Stimulated activated CD4-positive, alpha-beta T cell treated with anti-CD3 and anti-CD28 coated beads, Interleukin-2, amount 100 ng/mL, for 48 hours (primary cell): Measurements from ENCODE around the gene RBMS1.
A peak's percentile ranks its signal among the peaks of the same experiment; 100 is the strongest.

Experiments used
- DNase-seq, 2 donors: peaks; one replicate each; pipeline ENCODE4 v3.0.0-alpha.2; 2020

RBMS1 gene

GRCh38 chr2:160245614-160246155 is 247.9 kb downstream of the RBMS1 start:
- no peak for DNase-seq

- no peak for DNase-seq
Measured at GRCh38 chr2:160242893-160243564, 250.6 kb downstream of the RBMS1 start.

GRCh38 chr2:160241251-160242137 is 252.1 kb downstream of the RBMS1 start:
- no peak for DNase-seq

GRCh38 chr2:160239436-160239835 is 254.2 kb downstream of the RBMS1 start:
- DNase-seq: no peak

GRCh38 chr2:160238392-160238791 is 255.2 kb downstream of the RBMS1 start:
- no peak for DNase-seq

GRCh38 chr2:160232905-160233475 is 260.6 kb downstream of the RBMS1 start:
- DNase-seq: no peak

- DNase-seq: no peak
Measured at GRCh38 chr2:160229591-160229990, 264.0 kb downstream of the RBMS1 start.

GRCh38 chr2:160228141-160228917 is 265.3 kb downstream of the RBMS1 start:
- no peak for DNase-seq

GRCh38 chr2:160227293-160227915 is 266.2 kb downstream of the RBMS1 start:
- no peak for DNase-seq

- no peak for DNase-seq
Measured at GRCh38 chr2:160226367-160226766, 267.2 kb downstream of the RBMS1 start.

- DNase-seq: no peak
Measured at GRCh38 chr2:160225722-160226121, 267.9 kb downstream of the RBMS1 start.

- no peak for DNase-seq
Measured at GRCh38 chr2:160224507-160224906, 269.1 kb downstream of the RBMS1 start.

- DNase-seq: peak in 1 of 2 donors; percentile 10
Measured at GRCh38 chr2:160224060-160224459, 269.5 kb downstream of the RBMS1 start.

- no peak for DNase-seq
Measured at GRCh38 chr2:160223560-160223959, 270.0 kb downstream of the RBMS1 start.

GRCh38 chr2:160222546-160223283 is 270.9 kb downstream of the RBMS1 start:
- DNase-seq: no peak
